Measurements from ENCODE around the gene PPP4R3A.
"Not testable (repeated sequence)": the region's sequence is repeated elsewhere in the genome, so short reads cannot be mapped to it uniquely, and the experiment has no call there.

PPP4R3A gene

GRCh38 chr14:91503000-91503504 lies 7.1 kb downstream of the PPP4R3A start:
- no peak for DNase-seq

- no peak for DNase-seq
Measured at GRCh38 chr14:91501951-91502930, 7.9 kb downstream of the PPP4R3A start.

- DNase-seq = no peak
Measured at GRCh38 chr14:91501348-91501747, 8.8 kb downstream of the PPP4R3A start.

GRCh38 chr14:91496790-91497189 lies 13.3 kb downstream of the PPP4R3A start:
- DNase-seq = no peak

- DNase-seq = not testable (repeated sequence)
Measured at GRCh38 chr14:91494392-91495065, 15.6 kb downstream of the PPP4R3A start.

GRCh38 chr14:91493169-91493568 lies 16.9 kb downstream of the PPP4R3A start:
- DNase-seq = peak; percentile 4

- DNase-seq = no peak
Measured at GRCh38 chr14:91484744-91485143, 25.4 kb downstream of the PPP4R3A start.

- DNase-seq = no peak
Measured at GRCh38 chr14:91484186-91484585, 25.9 kb downstream of the PPP4R3A start.

- DNase-seq = peak; percentile 7
Measured at GRCh38 chr14:91482263-91483013, 27.7 kb downstream of the PPP4R3A start.

- no peak for DNase-seq
Measured at GRCh38 chr14:91477388-91477787, 32.7 kb downstream of the PPP4R3A start.

GRCh38 chr14:91473046-91473445 lies 37.1 kb downstream of the PPP4R3A start:
- DNase-seq = no peak

- no peak for DNase-seq
Measured at GRCh38 chr14:91470216-91470615, 39.9 kb downstream of the PPP4R3A start.

- DNase-seq = no peak
Measured at GRCh38 chr14:91466192-91466591, 43.9 kb downstream of the PPP4R3A start.

GRCh38 chr14:91464615-91465205 lies 45.4 kb downstream of the PPP4R3A start:
- DNase-seq = no peak

- DNase-seq = no peak
Measured at GRCh38 chr14:91458612-91459011, 51.5 kb downstream of the PPP4R3A start.

GRCh38 chr14:91456283-91456682 lies 53.8 kb downstream of the PPP4R3A start:
- no peak for DNase-seq

- no peak for DNase-seq
Measured at GRCh38 chr14:91454580-91454979, 55.5 kb downstream of the PPP4R3A start.

GRCh38 chr14:91454155-91454554 lies 56.0 kb downstream of the PPP4R3A start:
- DNase-seq = no peak

- no peak for DNase-seq
Measured at GRCh38 chr14:91453744-91454143, 56.4 kb downstream of the PPP4R3A start.

- no peak for DNase-seq
Measured at GRCh38 chr14:91444335-91445020, 65.6 kb downstream of the PPP4R3A start.

GRCh38 chr14:91439345-91439744 lies 70.8 kb downstream of the PPP4R3A start:
- DNase-seq = no peak

- DNase-seq = no peak
Measured at GRCh38 chr14:91438845-91439244, 71.3 kb downstream of the PPP4R3A start.

All from fibroblast of skin of scalp (primary cell).